ENCODE results near the gene ROCK1.

Gene ROCK1

GRCh38 chr18:21071071-21071470, 40.5 kb downstream of the ROCK1 start:
- Histone ChIP-seq H3K9me2 (replicated peaks; ENCODE audit: low read depth, low read length) (no peaks in the 10 kb centered on the region), H4K20me1 (ENCODE audit: insufficient read depth, low read length, poor library complexity, severe bottlenecking) (peaks cover 69% of the 10 kb centered on the region), H2AFZ (ENCODE audit: low read length) (no peak overlapping the region), H3K79me2 (ENCODE audit: insufficient read depth, low read length) (peaks cover 87% of the 10 kb centered on the region), H3F3A (ENCODE audit: low read depth) (peaks cover 4% of the 10 kb centered on the region; the same call in 1 of the 2 replicates), H3K4me2 (ENCODE audit: low read depth, low read length, poor library complexity, severe bottlenecking) (no peak overlapping the region), H3K9me3 (ENCODE audit: insufficient read depth, low read depth, low read length) (no peaks in the 10 kb centered on the region), H3K36me3 (ENCODE audit: insufficient read depth, low read length) (peaks cover 17% of the 10 kb centered on the region), H3K4me1 (ENCODE audit: insufficient read depth, low read length, poor library complexity, severe bottlenecking) (peaks cover 17% of the 10 kb centered on the region), H3K9ac (ENCODE audit: low read depth, low read length, poor library complexity, severe bottlenecking) (no peak overlapping the region), H3K27me3 (ENCODE audit: insufficient read depth, low read length, poor library complexity, severe bottlenecking) (no peaks in the 10 kb centered on the region), H3K4me3 (ENCODE audit: low read length, poor library complexity, severe bottlenecking) (no peak overlapping the region)
- TF ChIP-seq EZH2phosphoT487 (IDR thresholded peaks at IDR 0.05; ENCODE audit: borderline replicate concordance) (no peak), CTCF (conservative IDR thresholded peaks at IDR 0.05; ENCODE audit: low read length) (no peak)

GRCh38 chr18:21069468-21069867, 42.1 kb downstream of the ROCK1 start:
- H4K20me1 ChIP-seq (ENCODE audit: insufficient read depth, low read length, poor library complexity, severe bottlenecking): peaks cover 53% of the 10 kb centered on the region
- H3K27me3 ChIP-seq (ENCODE audit: insufficient read depth, low read length, poor library complexity, severe bottlenecking): no peaks in the 10 kb centered on the region
- peaks cover 71% of the 10 kb centered on the region for H3K79me2 ChIP-seq (ENCODE audit: insufficient read depth, low read length)
- no peak overlapping the region for H2AFZ ChIP-seq (ENCODE audit: low read length)
- no peak overlapping the region for H3K4me3 ChIP-seq (ENCODE audit: low read length, poor library complexity, severe bottlenecking)
- no peak overlapping the region for H3K4me2 ChIP-seq (ENCODE audit: low read depth, low read length, poor library complexity, severe bottlenecking)
- no peak for TF ChIP-seq EZH2phosphoT487 (IDR thresholded peaks at IDR 0.05; ENCODE audit: borderline replicate concordance)
- TF ChIP-seq CTCF (conservative IDR thresholded peaks at IDR 0.05; ENCODE audit: low read length): no peak
- H3K9me3 ChIP-seq (ENCODE audit: insufficient read depth, low read depth, low read length): no peaks in the 10 kb centered on the region
- no peak overlapping the region for H3K9ac ChIP-seq (ENCODE audit: low read depth, low read length, poor library complexity, severe bottlenecking)
- no peaks in the 10 kb centered on the region for H3K9me2 ChIP-seq (replicated peaks; ENCODE audit: low read depth, low read length)
- no peaks in the 10 kb centered on the region; the same call in 1 of the 2 replicates for H3F3A ChIP-seq (ENCODE audit: low read depth)
- peaks cover 6% of the 10 kb centered on the region for H3K4me1 ChIP-seq (ENCODE audit: insufficient read depth, low read length, poor library complexity, severe bottlenecking)
- peaks cover 17% of the 10 kb centered on the region for H3K36me3 ChIP-seq (ENCODE audit: insufficient read depth, low read length)

GRCh38 chr18:21064347-21064746, 47.3 kb downstream of the ROCK1 start:
- no peaks in the 10 kb centered on the region for H3K27me3 ChIP-seq (ENCODE audit: insufficient read depth, low read length, poor library complexity, severe bottlenecking)
- no peaks in the 10 kb centered on the region for H3K9me2 ChIP-seq (replicated peaks; ENCODE audit: low read depth, low read length)
- H3K4me2 ChIP-seq (ENCODE audit: low read depth, low read length, poor library complexity, severe bottlenecking): no peak overlapping the region
- peaks cover 43% of the 10 kb centered on the region for H3K36me3 ChIP-seq (ENCODE audit: insufficient read depth, low read length)
- peaks cover 68% of the 10 kb centered on the region for H3K79me2 ChIP-seq (ENCODE audit: insufficient read depth, low read length)
- no peaks in the 10 kb centered on the region for H3K9me3 ChIP-seq (ENCODE audit: insufficient read depth, low read depth, low read length)
- no peak overlapping the region for H3K9ac ChIP-seq (ENCODE audit: low read depth, low read length, poor library complexity, severe bottlenecking)
- H4K20me1 ChIP-seq (ENCODE audit: insufficient read depth, low read length, poor library complexity, severe bottlenecking): peaks cover 29% of the 10 kb centered on the region
- no peak overlapping the region for H3K4me3 ChIP-seq (ENCODE audit: low read length, poor library complexity, severe bottlenecking)
- no peak for TF ChIP-seq EZH2phosphoT487 (IDR thresholded peaks at IDR 0.05; ENCODE audit: borderline replicate concordance)
- TF ChIP-seq CTCF (conservative IDR thresholded peaks at IDR 0.05; ENCODE audit: low read length): no peak
- no peaks in the 10 kb centered on the region for H3K4me1 ChIP-seq (ENCODE audit: insufficient read depth, low read length, poor library complexity, severe bottlenecking)
- no peak overlapping the region for H2AFZ ChIP-seq (ENCODE audit: low read length)
- no peaks in the 10 kb centered on the region for H3F3A ChIP-seq (ENCODE audit: low read depth)

All from Loucy (cell line).